GM21786 (cell line): ENCODE data around the gene KLHL28.

Experiments used
- ATAC-seq: cut with Tn5 transposase; IDR thresholded peaks from one replicate; pipeline ENCODE4 v1.9.1; 2021; ENCODE audit not compliant: unreplicated experiment

The KLHL28 gene

DNA sequence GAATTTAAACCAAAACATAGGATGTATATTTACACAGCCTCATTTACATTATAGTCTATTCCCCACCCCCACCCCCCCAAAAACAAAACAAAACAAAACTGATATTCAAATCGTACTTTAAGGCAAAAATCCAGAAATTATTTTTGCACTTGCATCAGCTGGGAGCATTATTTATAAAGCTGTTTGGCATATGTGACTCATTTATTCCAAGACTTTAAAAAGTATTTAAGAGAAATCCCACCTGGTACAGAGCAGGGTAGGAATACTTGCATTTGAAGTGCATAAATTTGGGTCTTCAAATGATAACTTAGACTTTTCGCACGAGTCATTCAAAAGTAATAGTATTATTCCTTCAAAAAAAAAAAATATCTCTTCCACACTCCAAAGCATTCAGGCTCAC is 1.1 kb downstream of the KLHL28 start:
- ATAC-seq = no peak

DNA sequence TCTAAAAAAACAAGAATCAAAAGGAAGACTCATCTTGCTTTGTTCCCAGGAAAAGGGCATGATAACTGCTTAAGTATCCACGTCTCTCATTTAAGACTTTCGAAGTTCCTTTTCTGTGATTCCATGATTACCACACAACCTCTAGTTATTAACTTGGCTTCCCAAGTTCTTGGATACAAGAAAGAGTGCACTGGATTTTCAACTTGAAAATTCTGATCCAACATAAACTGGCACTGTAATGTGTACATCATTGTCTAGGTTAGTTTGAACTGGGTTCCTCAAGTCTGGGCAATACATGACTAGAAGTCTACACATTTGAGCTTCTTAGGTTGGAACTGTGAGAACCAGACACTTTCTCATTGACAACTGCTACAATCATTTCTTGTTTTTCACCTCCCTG is 1.6 kb downstream of the KLHL28 start:
- no peak for ATAC-seq

DNA sequence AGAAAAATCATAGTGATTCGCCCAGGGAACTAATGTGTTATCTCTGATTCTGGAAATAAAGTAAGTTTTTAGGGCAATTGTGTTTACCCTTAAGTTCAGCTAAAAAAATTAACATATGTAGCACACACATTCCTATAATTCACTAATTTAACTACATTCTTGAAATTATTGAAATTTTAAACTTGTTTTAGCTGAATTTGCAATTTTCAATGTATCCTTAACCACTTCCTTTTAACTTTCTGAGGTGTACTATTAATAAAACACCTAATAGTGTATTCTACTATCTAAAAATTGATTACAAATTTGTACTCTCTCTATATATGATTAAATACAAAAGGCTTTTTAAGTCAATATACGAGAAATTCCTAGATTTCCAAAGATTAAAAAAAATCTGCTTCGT is 2.2 kb downstream of the KLHL28 start:
- no peak for ATAC-seq

DNA sequence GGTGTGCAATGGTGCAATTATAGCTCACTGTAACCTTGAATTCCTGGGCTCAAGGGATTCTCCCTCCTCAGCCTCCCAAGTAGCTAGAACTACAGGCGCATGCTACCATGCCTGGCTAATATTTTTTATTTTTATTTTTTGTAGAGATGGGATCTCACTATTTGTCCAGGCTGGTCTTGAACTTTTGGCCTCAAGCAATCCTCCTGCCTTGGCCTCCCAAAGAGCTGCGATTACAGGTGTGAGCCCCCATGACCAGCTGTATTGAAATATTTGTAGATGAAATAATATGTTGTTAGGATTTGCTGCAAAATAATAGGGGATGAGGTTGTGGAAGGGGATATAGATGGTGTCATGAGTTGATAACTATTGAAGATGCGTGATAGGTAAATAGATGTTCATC is 4.9 kb downstream of the KLHL28 start:
- ATAC-seq = no peak

- no peak for ATAC-seq
These were observed 6.2 kb downstream of the KLHL28 start for GRCh38 chr14:44955528-44955927.

DNA sequence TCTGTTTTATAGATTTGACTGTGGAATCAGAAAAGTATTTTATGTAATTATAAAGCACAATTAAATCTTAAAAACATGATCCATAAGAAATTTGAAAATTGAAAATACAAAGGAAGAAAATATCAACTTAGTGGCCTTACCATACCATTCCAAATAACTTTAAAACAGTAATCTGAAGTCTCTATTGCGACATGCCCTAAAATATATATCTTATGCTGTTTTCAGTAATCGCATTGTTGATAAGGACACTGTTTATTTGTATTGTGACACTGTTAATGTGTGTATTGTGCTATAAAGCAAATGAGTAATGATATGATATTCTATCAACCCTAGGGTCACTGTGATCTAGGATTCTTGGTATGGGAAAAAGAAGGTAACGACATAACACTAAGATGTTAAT is 7.0 kb downstream of the KLHL28 start:
- no peak for ATAC-seq

- ATAC-seq = no peak
These were observed 9.2 kb downstream of the KLHL28 start for GRCh38 chr14:44952391-44953110.

- ATAC-seq = no peak
These were observed 10.7 kb downstream of the KLHL28 start for GRCh38 chr14:44951051-44951450.

GRCh38 chr14:44945264-44945663 is 16.5 kb downstream of the KLHL28 start:
- ATAC-seq = no peak

DNA sequence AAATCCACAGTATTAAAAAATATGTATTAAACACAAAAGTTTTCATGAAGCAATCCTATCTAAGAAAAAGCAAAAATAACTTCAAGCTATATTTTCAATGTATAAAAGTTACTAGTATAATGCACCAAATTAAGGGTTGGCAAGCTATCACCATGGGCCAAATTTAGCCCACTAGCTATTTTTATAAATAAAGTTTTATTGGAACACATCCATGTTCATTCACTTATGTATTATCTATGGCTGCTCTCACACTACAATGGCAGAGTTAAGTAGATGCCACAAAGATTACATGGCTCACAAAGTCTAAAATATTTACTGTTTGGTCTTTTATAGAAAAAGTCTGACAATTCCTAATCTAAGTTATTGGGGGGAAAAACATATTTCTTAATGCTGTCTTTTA is 17.6 kb downstream of the KLHL28 start:
- no peak for ATAC-seq

- no peak for ATAC-seq
These were observed 19.3 kb downstream of the KLHL28 start for GRCh38 chr14:44942436-44942835.

DNA sequence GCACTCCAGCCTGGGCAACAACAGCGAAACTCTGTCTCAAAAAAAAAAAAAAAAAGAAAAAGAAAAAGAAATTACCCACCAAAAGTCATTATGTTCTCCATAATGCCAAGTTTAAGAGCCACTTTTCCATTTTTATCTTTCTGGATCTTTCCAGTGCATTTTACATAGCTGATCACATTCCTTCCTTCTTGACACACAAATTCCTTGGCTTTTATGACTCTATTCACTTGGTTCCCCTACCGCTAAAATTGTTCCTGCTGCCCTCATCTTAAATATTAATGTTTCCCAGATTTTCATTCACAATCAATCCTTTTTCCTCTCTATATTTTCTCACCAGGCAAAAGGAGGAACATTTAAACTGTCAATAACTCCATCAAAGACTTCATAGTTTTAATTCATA is 20.2 kb downstream of the KLHL28 start:
- no peak for ATAC-seq

DNA sequence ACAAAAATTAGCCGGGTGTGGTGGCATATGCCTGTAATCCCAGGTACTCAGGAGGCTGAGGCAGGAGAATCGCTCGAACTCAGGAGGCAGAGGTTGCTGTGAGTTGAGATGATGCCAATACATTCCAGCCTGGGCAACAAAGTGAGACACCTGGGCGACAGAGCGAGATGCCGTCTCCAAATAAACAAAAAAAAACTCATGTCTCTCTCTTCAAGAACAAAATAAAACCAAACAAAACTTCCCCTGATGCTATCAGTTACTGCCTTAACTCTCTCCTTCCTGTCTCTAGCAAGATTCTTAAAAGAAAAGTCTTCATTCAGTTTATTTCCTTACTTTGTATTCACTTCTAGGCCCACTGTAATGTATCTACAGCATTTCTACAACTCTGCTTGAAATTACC is 20.8 kb downstream of the KLHL28 start:
- ATAC-seq = no peak

GRCh38 chr14:44940211-44940610 is 21.5 kb downstream of the KLHL28 start:
- ATAC-seq = no peak

- ATAC-seq = no peak
These were observed 24.2 kb downstream of the KLHL28 start for GRCh38 chr14:44937547-44937946.

DNA sequence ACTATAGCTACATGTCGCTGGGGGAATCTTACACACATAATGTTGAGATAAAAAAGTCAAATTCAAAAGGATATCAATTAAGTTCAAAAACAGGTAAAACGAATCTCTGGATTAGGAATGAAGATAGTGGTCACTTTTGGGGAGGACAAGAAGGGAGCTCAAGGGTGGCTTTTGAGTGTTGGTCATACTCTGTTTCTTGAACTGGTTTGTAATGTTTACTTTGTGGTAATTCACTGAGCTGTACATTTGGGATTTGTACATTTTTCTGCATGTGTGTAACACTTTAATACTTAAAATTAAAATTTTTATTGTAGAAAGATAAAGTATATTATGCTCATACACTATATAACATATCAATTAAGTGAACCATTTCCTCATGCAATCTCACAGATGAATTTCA is 26.6 kb downstream of the KLHL28 start:
- no peak for ATAC-seq

GRCh38 chr14:44928793-44929192 is 33.0 kb downstream of the KLHL28 start:
- ATAC-seq = no peak

- ATAC-seq = no peak
These were observed 46.9 kb downstream of the KLHL28 start for GRCh38 chr14:44914849-44915248.

DNA sequence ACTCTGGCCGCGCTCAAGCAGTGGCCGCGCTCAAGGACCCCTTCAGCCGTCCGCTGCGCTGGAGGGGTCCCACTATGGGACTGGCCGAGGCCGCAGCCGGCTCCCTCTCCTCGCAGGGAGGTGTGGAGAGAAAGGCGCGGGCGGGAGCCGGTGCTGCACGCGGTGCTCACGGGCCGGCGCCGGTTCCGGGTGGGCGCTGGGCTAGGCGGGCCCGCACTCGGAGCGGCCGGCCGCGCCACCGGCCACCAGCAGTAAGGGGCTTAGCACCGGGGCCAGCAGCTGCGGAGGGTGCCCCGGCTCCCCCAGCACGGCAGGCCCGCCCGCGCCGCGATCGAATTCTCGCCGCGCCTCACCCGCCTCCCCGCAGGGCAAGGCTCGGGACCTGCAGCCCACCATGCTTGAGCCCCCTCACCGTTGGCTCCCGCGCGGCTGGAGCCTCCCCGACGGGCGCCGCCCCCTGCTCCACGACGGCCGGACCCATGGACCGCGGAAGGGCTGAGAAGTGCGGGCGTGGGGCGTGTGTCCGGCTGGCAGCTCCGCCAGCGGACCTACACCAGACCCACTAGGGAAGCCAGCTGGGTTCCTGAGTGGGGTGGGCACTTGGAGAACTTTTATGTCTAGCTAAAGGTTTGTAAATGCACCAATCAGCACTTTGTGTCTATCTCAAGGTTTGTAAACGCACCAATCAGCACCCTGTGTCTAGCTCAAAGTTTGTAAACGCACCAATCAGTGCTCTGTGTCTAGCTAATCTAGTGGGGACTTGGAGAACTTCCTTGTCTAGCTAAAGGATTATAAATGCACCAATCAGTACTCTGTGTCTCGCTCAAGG is 49.5 kb downstream of the KLHL28 start:
- ATAC-seq = no peak

- ATAC-seq = no peak
These were observed 50.9 kb downstream of the KLHL28 start for GRCh38 chr14:44910821-44911220.

- ATAC-seq = no peak
These were observed 60.1 kb downstream of the KLHL28 start for GRCh38 chr14:44901696-44902095.

DNA sequence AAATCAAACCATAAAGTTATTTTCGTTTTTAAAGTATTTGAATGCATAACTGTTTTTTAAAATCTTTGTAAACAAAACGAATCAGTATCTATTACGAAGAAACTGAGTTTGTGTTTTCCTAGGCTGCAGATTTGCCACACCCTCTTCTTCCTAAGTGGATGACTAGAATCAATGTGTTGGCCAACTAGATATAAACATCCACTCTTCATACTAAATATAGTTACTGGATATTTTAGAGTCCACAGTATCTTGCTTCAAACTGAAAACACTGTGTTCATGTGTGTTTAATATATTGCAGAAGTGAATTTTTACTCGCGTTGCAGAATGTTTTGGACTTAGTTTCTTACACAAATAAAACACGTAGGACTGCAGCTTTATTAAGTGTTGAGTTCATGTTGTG is 63.2 kb downstream of the KLHL28 start:
- ATAC-seq = no peak

DNA sequence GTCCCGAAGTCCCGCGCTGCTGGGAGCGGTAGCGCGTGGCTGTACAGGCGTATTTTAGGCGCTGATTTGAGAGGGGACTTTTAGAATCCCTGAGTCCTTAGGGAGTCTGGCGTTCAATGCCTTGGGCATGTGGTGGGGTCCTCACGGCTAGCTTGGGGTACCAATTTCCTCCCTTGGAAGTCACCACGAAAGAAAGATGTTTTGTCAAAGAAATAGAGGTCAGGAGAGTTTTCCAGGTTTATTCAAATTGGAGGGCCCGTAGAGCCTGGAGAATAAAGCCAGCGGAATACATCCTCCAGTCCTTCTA is 63.9 kb downstream of the KLHL28 start:
- ATAC-seq = no peak
